ENCODE measurements around the gene SPTBN4. TPM values are rescaled to one million over a fixed set of nuclear protein-coding genes. Genes with fewer than 3 reads are reported as not detected.

SPTBN4 gene
- total and polyA plus RNA-seq, 10 of the 15 experiments (the other 5 are each of a cell fraction or from before 2014, with no cell fraction given), result 0.04 to 1.1 (median 0.34) TPM; not detected in 1

DNA sequence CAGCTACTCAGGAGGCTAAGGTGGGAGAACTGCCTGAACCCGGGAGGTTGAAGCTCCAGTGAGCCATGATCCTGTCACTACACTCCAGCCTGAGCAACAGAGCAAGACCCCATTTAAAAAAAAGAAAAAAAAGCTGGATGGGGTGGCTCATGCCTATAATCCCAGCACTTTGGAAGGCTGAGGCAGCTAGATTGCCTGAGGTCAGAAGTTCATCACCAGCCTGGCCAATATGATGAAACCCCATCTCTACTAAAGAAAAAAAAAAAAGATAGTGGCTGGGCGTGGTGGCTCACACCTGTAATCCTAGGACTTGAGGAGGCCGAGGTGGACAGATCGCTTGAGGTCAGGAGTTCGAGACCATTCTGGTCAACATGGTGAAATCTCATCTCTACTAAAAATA, 149.4 kb downstream of the SPTBN4 start:
- SMC1A ChIA-PET (ENCODE audit: uncharacterized antibody, unreplicated experiment), result no interaction called here
- FAIRE-seq, result no peak
- no peaks in the 10 kb centered on the region; a peak in 1 of 4 replicates for H3K27me3 ChIP-seq (replicated peaks in 1 of 2; ENCODE audit: control insufficient read depth in 2 of 2, insufficient read depth in 2 of 2, low read length in 1 of 2)
- H3K9ac ChIP-seq (ENCODE audit: control insufficient read depth, insufficient read depth, low read length), result no peak overlapping the region
- H2AFZ ChIP-seq (ENCODE audit: control insufficient read depth, low read depth, low read length), result no peak overlapping the region
- 69% methylated on average over 5 of the region's 5 CpGs for WGBS (ENCODE audit: insufficient coverage, insufficient replicate concordance, low lambda C conversion rate, missing lambda C conversion rate)
- no peaks in the 10 kb centered on the region; the same call in 2 of the 3 replicates for H3K9me3 ChIP-seq (replicated peaks; ENCODE audit: control insufficient read depth, insufficient read depth, low read length)
- RAD21 ChIA-PET (ENCODE audit: unreplicated experiment), result no interaction called here
- CTCF ChIA-PET, result interaction anchor here (1.5 to 2.8 kb wide), 2 partner anchors 12 to 19 kb away, joined by 5 to 26 read pairs; no protein-coding TSS in a partner anchor
- no peak for ATAC-seq
- no TSS peak for BruUV-seq (replicated peaks)
- H3K4me2 ChIP-seq (ENCODE audit: control insufficient read depth, insufficient read depth), result no peak overlapping the region
- DNase-seq (ENCODE audit: low read depth, low spot score), result no peak
- H3K4me3 ChIP-seq, result no peak overlapping the region
- H3K79me2 ChIP-seq (ENCODE audit: control insufficient read depth, insufficient read depth, low read length), result no peaks in the 10 kb centered on the region
- no peaks in the 10 kb centered on the region for H4K20me1 ChIP-seq (ENCODE audit: control insufficient read depth, insufficient read depth)
- intact Hi-C loops (cut with micrococcal nuclease; ENCODE audit: unreplicated experiment), result no loop called here
- H3K36me3 ChIP-seq (ENCODE audit: control insufficient read depth in 2 of 2, insufficient read depth in 2 of 2, low read length in 1 of 2), result no peaks in the 10 kb centered on the region
- no peak overlapping the region for H3K27ac ChIP-seq (ENCODE audit: control insufficient read depth, insufficient read depth)
- in situ Hi-C loops (cut with MboI), result no loop called here
- POLR2A ChIA-PET, result interaction anchor here (0.6 to 3.9 kb wide), 3 partner anchors 11 to 577 kb away, joined by 3 to 24 read pairs (median 3); no protein-coding TSS in a partner anchor
- H3K4me1 ChIP-seq (ENCODE audit: control insufficient read depth, insufficient read depth, low read length), result peaks cover 4% of the 10 kb centered on the region; the same call in 1 of the 2 replicates
- no peak for TF ChIP-seq YBX1 (IDR thresholded peaks at IDR 0.05)
- TF ChIP-seq, protein P1, sequence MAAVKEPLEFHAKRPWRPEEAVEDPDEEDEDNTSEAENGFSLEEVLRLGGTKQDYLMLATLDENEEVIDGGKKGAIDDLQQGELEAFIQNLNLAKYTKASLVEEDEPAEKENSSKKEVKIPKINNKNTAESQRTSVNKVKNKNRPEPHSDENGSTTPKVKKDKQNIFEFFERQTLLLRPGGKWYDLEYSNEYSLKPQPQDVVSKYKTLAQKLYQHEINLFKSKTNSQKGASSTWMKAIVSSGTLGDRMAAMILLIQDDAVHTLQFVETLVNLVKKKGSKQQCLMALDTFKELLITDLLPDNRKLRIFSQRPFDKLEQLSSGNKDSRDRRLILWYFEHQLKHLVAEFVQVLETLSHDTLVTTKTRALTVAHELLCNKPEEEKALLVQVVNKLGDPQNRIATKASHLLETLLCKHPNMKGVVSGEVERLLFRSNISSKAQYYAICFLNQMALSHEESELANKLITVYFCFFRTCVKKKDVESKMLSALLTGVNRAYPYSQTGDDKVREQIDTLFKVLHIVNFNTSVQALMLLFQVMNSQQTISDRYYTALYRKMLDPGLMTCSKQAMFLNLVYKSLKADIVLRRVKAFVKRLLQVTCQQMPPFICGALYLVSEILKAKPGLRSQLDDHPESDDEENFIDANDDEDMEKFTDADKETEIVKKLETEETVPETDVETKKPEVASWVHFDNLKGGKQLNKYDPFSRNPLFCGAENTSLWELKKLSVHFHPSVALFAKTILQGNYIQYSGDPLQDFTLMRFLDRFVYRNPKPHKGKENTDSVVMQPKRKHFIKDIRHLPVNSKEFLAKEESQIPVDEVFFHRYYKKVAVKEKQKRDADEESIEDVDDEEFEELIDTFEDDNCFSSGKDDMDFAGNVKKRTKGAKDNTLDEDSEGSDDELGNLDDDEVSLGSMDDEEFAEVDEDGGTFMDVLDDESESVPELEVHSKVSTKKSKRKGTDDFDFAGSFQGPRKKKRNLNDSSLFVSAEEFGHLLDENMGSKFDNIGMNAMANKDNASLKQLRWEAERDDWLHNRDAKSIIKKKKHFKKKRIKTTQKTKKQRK (IDR thresholded peaks at IDR 0.05; ENCODE audit: low read depth, low read length), result no peak
- TF ChIP-seq, protein P2, sequence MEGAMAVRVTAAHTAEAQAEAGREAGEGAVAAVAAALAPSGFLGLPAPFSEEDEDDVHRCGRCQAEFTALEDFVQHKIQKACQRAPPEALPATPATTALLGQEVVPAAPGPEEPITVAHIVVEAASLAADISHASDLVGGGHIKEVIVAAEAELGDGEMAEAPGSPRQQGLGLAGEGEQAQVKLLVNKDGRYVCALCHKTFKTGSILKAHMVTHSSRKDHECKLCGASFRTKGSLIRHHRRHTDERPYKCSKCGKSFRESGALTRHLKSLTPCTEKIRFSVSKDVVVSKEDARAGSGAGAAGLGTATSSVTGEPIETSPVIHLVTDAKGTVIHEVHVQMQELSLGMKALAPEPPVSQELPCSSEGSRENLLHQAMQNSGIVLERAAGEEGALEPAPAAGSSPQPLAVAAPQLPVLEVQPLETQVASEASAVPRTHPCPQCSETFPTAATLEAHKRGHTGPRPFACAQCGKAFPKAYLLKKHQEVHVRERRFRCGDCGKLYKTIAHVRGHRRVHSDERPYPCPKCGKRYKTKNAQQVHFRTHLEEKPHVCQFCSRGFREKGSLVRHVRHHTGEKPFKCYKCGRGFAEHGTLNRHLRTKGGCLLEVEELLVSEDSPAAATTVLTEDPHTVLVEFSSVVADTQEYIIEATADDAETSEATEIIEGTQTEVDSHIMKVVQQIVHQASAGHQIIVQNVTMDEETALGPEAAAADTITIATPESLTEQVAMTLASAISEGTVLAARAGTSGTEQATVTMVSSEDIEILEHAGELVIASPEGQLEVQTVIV (IDR thresholded peaks at IDR 0.05; ENCODE audit: borderline replicate concordance, partially characterized antibody), result no peak
- TF ChIP-seq PAX8 (IDR thresholded peaks at IDR 0.05), result no peak
- TF ChIP-seq FOS (IDR thresholded peaks at IDR 0.05; ENCODE audit: borderline replicate concordance, extremely low read depth, insufficient read length), result no peak
- TF ChIP-seq IKZF2 (IDR thresholded peaks at IDR 0.05), result no peak
- no peak for TF ChIP-seq SIN3A (IDR thresholded peaks at IDR 0.05; ENCODE audit: low read depth, low read length)
- TF ChIP-seq PML (IDR thresholded peaks at IDR 0.05; ENCODE audit: low read length), result no peak
- TF ChIP-seq ZSCAN29 (IDR thresholded peaks at IDR 0.05), result no peak
- TF ChIP-seq, protein P3, sequence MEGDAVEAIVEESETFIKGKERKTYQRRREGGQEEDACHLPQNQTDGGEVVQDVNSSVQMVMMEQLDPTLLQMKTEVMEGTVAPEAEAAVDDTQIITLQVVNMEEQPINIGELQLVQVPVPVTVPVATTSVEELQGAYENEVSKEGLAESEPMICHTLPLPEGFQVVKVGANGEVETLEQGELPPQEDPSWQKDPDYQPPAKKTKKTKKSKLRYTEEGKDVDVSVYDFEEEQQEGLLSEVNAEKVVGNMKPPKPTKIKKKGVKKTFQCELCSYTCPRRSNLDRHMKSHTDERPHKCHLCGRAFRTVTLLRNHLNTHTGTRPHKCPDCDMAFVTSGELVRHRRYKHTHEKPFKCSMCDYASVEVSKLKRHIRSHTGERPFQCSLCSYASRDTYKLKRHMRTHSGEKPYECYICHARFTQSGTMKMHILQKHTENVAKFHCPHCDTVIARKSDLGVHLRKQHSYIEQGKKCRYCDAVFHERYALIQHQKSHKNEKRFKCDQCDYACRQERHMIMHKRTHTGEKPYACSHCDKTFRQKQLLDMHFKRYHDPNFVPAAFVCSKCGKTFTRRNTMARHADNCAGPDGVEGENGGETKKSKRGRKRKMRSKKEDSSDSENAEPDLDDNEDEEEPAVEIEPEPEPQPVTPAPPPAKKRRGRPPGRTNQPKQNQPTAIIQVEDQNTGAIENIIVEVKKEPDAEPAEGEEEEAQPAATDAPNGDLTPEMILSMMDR (IDR thresholded peaks at IDR 0.05 in 2 of 3, conservative IDR thresholded peaks at IDR 0.05 in 1 of 3; ENCODE audit: control insufficient read depth in 2 of 3, extremely low read depth in 1 of 3, insufficient read depth in 1 of 3, low read depth in 3 of 3, low read length in 3 of 3), result no peak
- no peak for TF ChIP-seq TCF3 (IDR thresholded peaks at IDR 0.05; ENCODE audit: borderline replicate concordance, insufficient read depth, low read depth, low read length)
- TF ChIP-seq HDGF (IDR thresholded peaks at IDR 0.05), result no peak
- no peak for TF ChIP-seq RAD51 (IDR thresholded peaks at IDR 0.05)
- no peak for TF ChIP-seq SREBF1 (IDR thresholded peaks at IDR 0.05; ENCODE audit: low read length)
- no peak for TF ChIP-seq GATAD2B (conservative IDR thresholded peaks at IDR 0.05; ENCODE audit: low read depth)
- TF ChIP-seq PAX5 (IDR thresholded peaks at IDR 0.05; ENCODE audit: borderline replicate concordance, low read depth, low read length), result no peak
- no peak for TF ChIP-seq NFIC (IDR thresholded peaks at IDR 0.05; ENCODE audit: low read depth, low read length)
